Right atrium auricular region (tissue), 2 donors: ENCODE measurements around the gene TANK. TPM values are rescaled to one million over a fixed set of nuclear protein-coding genes. Genes with fewer than 3 reads are reported as not detected.

Source experiments
- DNase-seq: peaks from one replicate; pipeline ENCODE4 v3.0.0-alpha.2; 2019; ENCODE audit warnings: low spot score
- H3K27ac ChIP-seq, 2 donors: fragments of 200-600 bp; sonication (generic); 1 replicate in 1 of 2; 2 replicates in 1 of 2; pipeline ENCODE4 v1.5.1; 2016 to 2019
- H3K27me3 ChIP-seq, 2 donors: fragments of 200-600 bp; sonication (generic); one replicate each; pipeline versions ENCODE4 v1.5.1 to v1.6.0; 2017 to 2019
- H3K36me3 ChIP-seq: fragments of 200-600 bp; sonication (generic); one replicate; pipeline ENCODE4 v1.5.1; 2016
- H3K4me1 ChIP-seq, 2 donors: fragments of 200-600 bp; sonication (generic); one replicate each; pipeline versions ENCODE4 v1.5.1 to v1.6.0; 2017 to 2019
- H3K4me3 ChIP-seq, 2 donors: fragments of 200-600 bp; sonication (generic); 1 replicate in 1 of 2; 2 replicates in 1 of 2; pipeline ENCODE4 v1.5.1; 2017 to 2019; ENCODE audit warnings: mild to moderate bottlenecking in 1 of 2, moderate library complexity in 1 of 2
- H3K9me3 ChIP-seq, 2 donors: fragments of 200-600 bp; sonication (generic); one replicate each; pipeline ENCODE4 v1.5.1; 2019
- total RNA-seq, 2 donors: library from RNA; depleted of rRNA; stranded (reverse); fragments of >200 nt; gene quantifications; one replicate each; pipeline ENCODE4 v1.1.0, GENCODE V29; 2016
- TF ChIP-seq, protein P1 (sequence below), 2 donors: fragments of 200-600 bp; sonication (generic); IDR thresholded peaks; one replicate each; pipeline ENCODE4 v1.5.1; 2019; ENCODE audit warnings: antibody characterized with exemption in 2 of 2

The TANK gene
- total RNA-seq, 2 donors from 2014 or later = 40.2 to 50.9 TPM

DNA sequence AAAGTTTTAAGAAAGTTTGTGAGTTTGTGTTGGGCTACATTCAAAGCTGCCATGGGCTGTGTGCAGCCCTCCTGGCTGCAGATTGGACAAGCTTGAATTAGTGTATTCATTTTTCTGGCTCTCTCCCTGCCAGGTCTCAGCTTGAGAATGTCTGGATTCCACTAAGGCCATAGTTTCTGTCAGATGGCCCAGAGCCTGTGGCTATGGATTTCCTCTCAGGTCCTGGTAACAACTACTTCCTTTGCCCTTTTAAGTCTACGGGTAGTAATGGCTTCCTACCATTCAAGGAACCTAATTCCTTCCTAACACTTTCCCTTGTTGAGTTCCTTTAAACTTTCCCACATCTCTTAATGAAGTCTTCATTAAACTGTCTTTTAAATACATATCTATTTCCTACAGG is 123.7 kb downstream of the TANK start:
- Histone ChIP-seq H3K9me3 (no peaks in the 10 kb centered on the region), H3K27ac (no peak overlapping the region), H3K4me1 (no peaks in the 10 kb centered on the region), H3K27me3 (no peaks in the 10 kb centered on the region), H3K36me3 (no peaks in the 10 kb centered on the region), H3K4me3 (no peak overlapping the region)
- TF ChIP-seq, protein P1, sequence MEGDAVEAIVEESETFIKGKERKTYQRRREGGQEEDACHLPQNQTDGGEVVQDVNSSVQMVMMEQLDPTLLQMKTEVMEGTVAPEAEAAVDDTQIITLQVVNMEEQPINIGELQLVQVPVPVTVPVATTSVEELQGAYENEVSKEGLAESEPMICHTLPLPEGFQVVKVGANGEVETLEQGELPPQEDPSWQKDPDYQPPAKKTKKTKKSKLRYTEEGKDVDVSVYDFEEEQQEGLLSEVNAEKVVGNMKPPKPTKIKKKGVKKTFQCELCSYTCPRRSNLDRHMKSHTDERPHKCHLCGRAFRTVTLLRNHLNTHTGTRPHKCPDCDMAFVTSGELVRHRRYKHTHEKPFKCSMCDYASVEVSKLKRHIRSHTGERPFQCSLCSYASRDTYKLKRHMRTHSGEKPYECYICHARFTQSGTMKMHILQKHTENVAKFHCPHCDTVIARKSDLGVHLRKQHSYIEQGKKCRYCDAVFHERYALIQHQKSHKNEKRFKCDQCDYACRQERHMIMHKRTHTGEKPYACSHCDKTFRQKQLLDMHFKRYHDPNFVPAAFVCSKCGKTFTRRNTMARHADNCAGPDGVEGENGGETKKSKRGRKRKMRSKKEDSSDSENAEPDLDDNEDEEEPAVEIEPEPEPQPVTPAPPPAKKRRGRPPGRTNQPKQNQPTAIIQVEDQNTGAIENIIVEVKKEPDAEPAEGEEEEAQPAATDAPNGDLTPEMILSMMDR (IDR thresholded peaks at IDR 0.05) = no peak
- DNase-seq = no peak

Other genes with a start within 250 kb of the TANK start
- 10 to 100 TPM; 25.3 to 33.3 TPM for gene PSMD14, start 148.0 kb downstream of the TANK start, total RNA-seq